Endodermal cell (in vitro differentiated cells): Measurements from ENCODE around the gene NPIPB2. TPM values are rescaled to one million over a fixed set of nuclear protein-coding genes. Genes with fewer than 3 reads are reported as not detected.

Source experiments
- DNase-seq: peaks from one replicate; pipeline ENCODE4 v3.0.0-alpha.2; 2017
- H3K27ac ChIP-seq: 2 replicates; pipeline ENCODE4 v1.5.1; 2013; ENCODE audit warnings: mild to moderate bottlenecking, low read depth, low read length, moderate library complexity
- H3K27me3 ChIP-seq: 2 replicates; pipeline ENCODE4 v1.6.1; 2013; ENCODE audit warnings: mild to moderate bottlenecking, low read length, moderate library complexity; ENCODE audit not compliant: insufficient read depth, control insufficient read depth, poor library complexity, severe bottlenecking
- H3K36me3 ChIP-seq: 2 replicates; pipeline ENCODE4 v1.7.0; 2013; ENCODE audit warnings: mild to moderate bottlenecking, low read length, moderate library complexity; ENCODE audit not compliant: control insufficient read depth, insufficient read depth
- H3K4me1 ChIP-seq: one replicate; pipeline ENCODE4 v1.7.0; 2013; ENCODE audit warnings: low read length; ENCODE audit not compliant: control insufficient read depth, insufficient read depth
- H3K4me3 ChIP-seq: 2 replicates; pipeline ENCODE4 v1.5.1; 2013; ENCODE audit warnings: mild to moderate bottlenecking, low read length, moderate library complexity
- H3K9ac ChIP-seq: 2 replicates; pipeline ENCODE4 v1.6.1; 2013; ENCODE audit warnings: mild to moderate bottlenecking, low read length, moderate library complexity; ENCODE audit not compliant: poor library complexity, severe bottlenecking; ENCODE audit errors: extremely low read depth
- H3K9me3 ChIP-seq: 2 replicates; pipeline ENCODE4 v1.6.1; 2013; ENCODE audit warnings: mild to moderate bottlenecking, low read length, moderate library complexity; ENCODE audit not compliant: control insufficient read depth
- H3K27ac Mint-ChIP-seq: 2 replicates; pipeline ENCODE4 v1.8.0; 2020; ENCODE audit warnings: mixed read lengths
- H3K27me3 Mint-ChIP-seq: 2 replicates; pipeline ENCODE4 v1.8.0; 2021; ENCODE audit warnings: mild to moderate bottlenecking, mixed read lengths; ENCODE audit not compliant: insufficient read depth
- H3K36me3 Mint-ChIP-seq: 2 replicates; pipeline ENCODE4 v1.8.0; 2020; ENCODE audit warnings: low read depth, mixed read lengths
- H3K4me1 Mint-ChIP-seq: 2 replicates; pipeline ENCODE4 v1.8.0; 2020; ENCODE audit warnings: mixed read lengths
- H3K4me3 Mint-ChIP-seq: 2 replicates; pipeline ENCODE4 v1.8.0; 2020; ENCODE audit warnings: mild to moderate bottlenecking, moderate library complexity, mixed read lengths
- H3K9me3 Mint-ChIP-seq: 2 replicates; pipeline ENCODE4 v1.8.0; 2020; ENCODE audit warnings: mild to moderate bottlenecking, mixed read lengths
- WGBS, 2 experiments: methylation state at CpG; one replicate each; pipeline versions ENCODE4 v1.1.5 to v1.1.7; 2013; ENCODE audit warnings: missing lambda C conversion rate in 2 of 2, mixed read lengths in 1 of 2; ENCODE audit not compliant: insufficient coverage in 1 of 2, insufficient read length in 1 of 2; 5-methylcytosine and 5-hydroxymethylcytosine counted together
- total RNA-seq, 2 donors: library from RNA; stranded (reverse); fragmentation: NEBNext Ultra II Directional in 1 of 2; extraction: Animal tissue kit (Norgen Biotek cat#: 25700) in 1 of 2; gene quantifications; 2 replicates in 1 of 2; 3 replicates in 1 of 2; pipeline ENCODE4 v1.2.1, GENCODE V29; 2021
- TF ChIP-seq, protein P1 (sequence below): fragments of 200-600 bp; sonication (generic); conservative IDR thresholded peaks from 2 replicates; pipeline ENCODE4 v1.5.0; 2021; ENCODE audit warnings: antibody characterized with exemption, mild to moderate bottlenecking

The NPIPB2 gene
- total RNA-seq, 2 donors from 2014 or later: 10.2 to 15.0 TPM

DNA sequence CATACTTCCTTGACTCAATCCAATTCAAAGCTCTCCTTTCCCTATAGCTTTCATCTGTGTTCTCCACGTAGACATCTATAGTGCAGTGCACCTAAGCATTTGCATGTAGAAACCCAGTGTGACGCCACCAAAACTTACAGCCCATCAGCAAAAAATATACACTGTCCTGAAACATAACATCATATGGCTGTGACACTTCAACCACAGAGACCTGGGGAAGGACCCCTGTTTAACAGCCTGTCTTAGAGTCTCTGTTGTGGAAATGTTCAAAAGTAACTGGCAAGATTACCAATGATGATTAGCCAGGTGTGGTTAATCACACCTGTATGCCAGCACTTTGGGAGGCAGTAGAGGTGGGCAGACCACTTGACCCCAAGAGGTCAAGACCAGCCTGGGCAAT, 48.3 kb downstream of the NPIPB2 start:
- peaks cover 48% of the 10 kb centered on the region for H3K36me3 Mint-ChIP-seq
- Histone ChIP-seq H3K36me3 (peaks cover 63% of the 10 kb centered on the region), H3K27ac (no peak overlapping the region), H3K27me3 (no peaks in the 10 kb centered on the region), H3K4me3 (no peak overlapping the region), H3K9me3 (no peaks in the 10 kb centered on the region), H3K9ac (no peak overlapping the region), H3K4me1 (no peaks in the 10 kb centered on the region)
- H3K9me3 Mint-ChIP-seq: no peaks in the 10 kb centered on the region
- no peak overlapping the region for H3K4me3 Mint-ChIP-seq
- TF ChIP-seq, protein P1, sequence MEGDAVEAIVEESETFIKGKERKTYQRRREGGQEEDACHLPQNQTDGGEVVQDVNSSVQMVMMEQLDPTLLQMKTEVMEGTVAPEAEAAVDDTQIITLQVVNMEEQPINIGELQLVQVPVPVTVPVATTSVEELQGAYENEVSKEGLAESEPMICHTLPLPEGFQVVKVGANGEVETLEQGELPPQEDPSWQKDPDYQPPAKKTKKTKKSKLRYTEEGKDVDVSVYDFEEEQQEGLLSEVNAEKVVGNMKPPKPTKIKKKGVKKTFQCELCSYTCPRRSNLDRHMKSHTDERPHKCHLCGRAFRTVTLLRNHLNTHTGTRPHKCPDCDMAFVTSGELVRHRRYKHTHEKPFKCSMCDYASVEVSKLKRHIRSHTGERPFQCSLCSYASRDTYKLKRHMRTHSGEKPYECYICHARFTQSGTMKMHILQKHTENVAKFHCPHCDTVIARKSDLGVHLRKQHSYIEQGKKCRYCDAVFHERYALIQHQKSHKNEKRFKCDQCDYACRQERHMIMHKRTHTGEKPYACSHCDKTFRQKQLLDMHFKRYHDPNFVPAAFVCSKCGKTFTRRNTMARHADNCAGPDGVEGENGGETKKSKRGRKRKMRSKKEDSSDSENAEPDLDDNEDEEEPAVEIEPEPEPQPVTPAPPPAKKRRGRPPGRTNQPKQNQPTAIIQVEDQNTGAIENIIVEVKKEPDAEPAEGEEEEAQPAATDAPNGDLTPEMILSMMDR: no peak
- WGBS, 2 experiments: 99 to 100% methylated on average over 2 of the region's 2 CpGs
- no peak for DNase-seq
- no peak overlapping the region for H3K27ac Mint-ChIP-seq
- H3K27me3 Mint-ChIP-seq: no peaks in the 10 kb centered on the region
- H3K4me1 Mint-ChIP-seq: no peaks in the 10 kb centered on the region

DNA sequence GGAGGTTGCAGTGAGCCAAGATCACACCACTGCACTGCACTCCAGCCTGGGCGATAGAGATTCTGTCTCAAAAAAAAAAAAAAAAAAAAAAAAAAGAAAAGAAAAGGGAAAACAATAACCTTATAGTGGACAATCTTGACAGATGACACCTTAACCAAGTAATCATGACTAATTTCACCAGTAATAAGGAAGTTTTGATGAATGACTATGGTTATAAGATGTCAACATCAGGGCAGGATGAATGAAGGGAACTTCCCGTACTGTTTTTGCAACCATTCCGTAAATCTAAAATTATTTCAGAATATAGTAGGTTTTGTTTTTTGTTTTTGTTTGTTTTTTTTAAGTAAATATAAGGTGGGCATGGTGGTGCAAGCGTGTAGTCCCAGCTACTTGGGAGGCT, 49.1 kb downstream of the NPIPB2 start:
- no peak overlapping the region for H3K4me3 ChIP-seq
- H3K27ac Mint-ChIP-seq: no peak overlapping the region
- TF ChIP-seq, protein P1: no peak
- no peaks in the 10 kb centered on the region for H3K4me1 ChIP-seq
- no peaks in the 10 kb centered on the region for H3K4me1 Mint-ChIP-seq
- H3K36me3 Mint-ChIP-seq: peaks cover 53% of the 10 kb centered on the region
- no peaks in the 10 kb centered on the region for H3K27me3 Mint-ChIP-seq
- H3K9me3 ChIP-seq: no peaks in the 10 kb centered on the region
- no peaks in the 10 kb centered on the region for H3K9me3 Mint-ChIP-seq
- no peak overlapping the region for H3K9ac ChIP-seq
- 79 to 90% methylated on average over 2 to 3 of the region's 4 CpGs for WGBS, 2 experiments
- no peak for DNase-seq
- H3K27me3 ChIP-seq: no peaks in the 10 kb centered on the region
- no peak overlapping the region for H3K4me3 Mint-ChIP-seq
- peaks cover 60% of the 10 kb centered on the region for H3K36me3 ChIP-seq
- no peak overlapping the region for H3K27ac ChIP-seq

DNA sequence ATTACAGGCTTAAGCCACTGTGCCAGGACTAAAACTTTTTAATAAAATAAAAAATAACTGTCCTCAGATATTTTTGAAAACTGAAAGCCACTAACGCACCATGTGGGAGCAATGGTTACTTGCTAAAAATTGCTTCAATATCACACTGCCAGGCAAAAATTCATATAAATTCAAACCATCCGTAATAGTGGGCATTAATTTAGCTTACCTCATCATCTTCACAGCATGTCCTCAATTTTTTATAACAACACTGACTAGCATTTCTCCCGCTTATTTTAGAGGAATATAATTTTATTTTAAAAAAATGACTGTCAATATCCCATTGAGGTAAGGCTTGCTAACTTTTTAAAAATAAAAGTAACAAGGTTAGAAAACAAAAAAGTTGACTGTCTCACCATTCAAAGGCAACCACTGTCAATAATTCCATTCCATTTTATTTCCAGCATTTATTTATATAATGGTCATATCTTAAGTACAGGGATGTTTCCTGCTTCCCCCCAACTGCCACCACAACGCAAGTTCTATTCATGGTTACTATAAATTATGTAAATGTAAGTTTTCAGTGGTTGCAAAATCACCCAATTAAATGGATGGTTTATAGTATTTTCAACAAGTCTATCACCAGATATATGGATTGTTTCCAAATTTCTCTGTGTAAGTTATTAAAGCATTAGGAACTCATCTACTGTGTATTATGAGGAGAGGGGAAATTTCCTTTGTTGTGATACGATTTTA, 51.4 kb downstream of the NPIPB2 start:
- H3K4me1 ChIP-seq: no peaks in the 10 kb centered on the region
- no peak overlapping the region for H3K27ac ChIP-seq
- H3K9ac ChIP-seq: no peak overlapping the region
- no peak overlapping the region for H3K4me3 ChIP-seq
- Mint-ChIP-seq H3K36me3 (peaks cover 58% of the 10 kb centered on the region), H3K4me3 (no peak overlapping the region), H3K9me3 (no peaks in the 10 kb centered on the region), H3K4me1 (no peaks in the 10 kb centered on the region), H3K27ac (no peak overlapping the region), H3K27me3 (no peaks in the 10 kb centered on the region)
- no peaks in the 10 kb centered on the region for H3K9me3 ChIP-seq
- peaks cover 60% of the 10 kb centered on the region for H3K36me3 ChIP-seq
- 93 to 100% methylated on average over 2 to 3 of the region's 5 CpGs for WGBS, 2 experiments
- no peaks in the 10 kb centered on the region for H3K27me3 ChIP-seq
- TF ChIP-seq, protein P1: no peak
- no peak for DNase-seq
